Measurements from ENCODE around the gene LRRC57.

LRRC57 gene

DNA sequence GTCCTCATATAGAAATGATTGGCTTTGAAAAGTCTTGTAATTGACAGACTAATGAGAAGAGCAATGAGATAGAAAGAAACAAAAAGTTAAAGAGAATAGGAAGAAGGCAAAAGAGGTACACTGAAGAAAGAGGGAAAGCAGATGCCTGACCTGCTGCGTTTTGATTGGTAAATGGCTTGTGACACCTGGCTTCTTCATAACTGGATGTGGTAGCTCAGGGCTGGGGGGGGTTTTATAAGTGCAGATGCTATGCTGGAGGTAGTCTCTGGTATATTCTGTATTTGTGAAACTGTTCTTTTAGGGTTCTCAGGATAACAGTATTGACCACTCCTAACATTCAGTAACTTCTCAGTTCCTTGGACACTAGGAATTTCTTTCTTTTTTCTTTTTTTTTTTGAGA is 28.2 kb upstream of the LRRC57 start:
- peak overlapping the region in 1 of 2 donors; percentile 84 for H3K4me3 ChIP-seq (ENCODE audit: low read length in 2 of 2)
- no peak overlapping the region for H3K4me2 ChIP-seq (ENCODE audit: insufficient read depth, low read length, poor library complexity, severe bottlenecking)
- WGBS, 2 donors (ENCODE audit: extremely low coverage in 2 of 2, insufficient read length in 2 of 2, insufficient replicate concordance in 1 of 2) = no CpG with 5 or more reads among the region's 1 CpG

DNA sequence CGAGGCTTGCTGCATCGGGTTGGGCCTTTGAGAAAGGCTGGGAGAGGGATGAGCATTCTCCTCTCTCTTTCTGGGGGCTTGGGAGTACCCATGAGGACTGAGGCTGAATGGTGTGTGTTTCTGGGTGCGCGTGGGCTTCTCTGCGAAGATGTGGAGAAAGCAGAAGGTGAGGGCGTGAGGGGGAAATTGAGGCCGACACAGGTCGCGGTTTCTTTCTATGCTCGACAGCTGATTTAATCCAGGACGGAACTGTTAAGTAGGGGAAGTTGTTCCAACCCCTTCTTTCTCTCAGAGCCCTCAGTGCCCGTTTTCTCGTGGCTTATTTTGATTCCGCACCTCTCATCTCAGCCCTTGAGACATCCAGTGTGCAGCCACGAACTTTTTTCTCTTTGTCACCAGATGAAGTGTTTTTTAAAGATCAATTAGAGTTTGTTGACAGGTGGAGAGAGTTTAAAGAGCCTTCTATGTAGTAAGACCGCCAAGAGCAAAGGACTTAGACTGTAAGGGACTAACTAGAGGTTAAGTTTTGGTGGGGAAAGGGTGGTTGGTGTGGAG is 27.5 kb upstream of the LRRC57 start:
- no peaks in the 10 kb centered on the region for H3K36me3 ChIP-seq (replicated peaks in 1 of 2; ENCODE audit: control insufficient read depth in 2 of 2, insufficient read depth in 2 of 2, low read length in 2 of 2)
- WGBS, 2 donors (ENCODE audit: extremely low coverage in 2 of 2, insufficient read length in 2 of 2, insufficient replicate concordance in 1 of 2) = no CpG with 5 or more reads among the region's 16 CpGs
- peak overlapping the region; percentile 89 for H3K4me2 ChIP-seq (ENCODE audit: insufficient read depth, low read length, poor library complexity, severe bottlenecking)
- H2BK5ac ChIP-seq (ENCODE audit: low read length) = peak overlapping the region; percentile 95
- peak overlapping the region; percentile 98 for H2AFZ ChIP-seq (ENCODE audit: low read length)
- peaks cover 0 to 3% (median 0%) of the 10 kb centered on the region in 3 experiments for H3K27me3 ChIP-seq (ENCODE audit: control insufficient read depth in 3 of 3, insufficient read depth in 3 of 3, low read depth in 1 of 3, low read length in 3 of 3)
- peak overlapping the region; percentile 98 for H3K18ac ChIP-seq (ENCODE audit: low read length)
- peak overlapping the region; percentile 9 for H4K91ac ChIP-seq (ENCODE audit: low read depth, low read length, poor library complexity)
- H3K9me3 ChIP-seq (replicated peaks in 1 of 2; ENCODE audit: control insufficient read depth in 2 of 2, insufficient read depth in 1 of 2, low read depth in 1 of 2, low read length in 2 of 2) = peaks cover 0 to 5% of the 10 kb centered on the region in 2 donors
- H3K4me3 ChIP-seq (ENCODE audit: low read length in 2 of 2) = peak overlapping the region; percentile 84 to 94
- H2BK15ac ChIP-seq (ENCODE audit: low read length) = peak overlapping the region; percentile 75
- peaks cover 4 to 11% of the 10 kb centered on the region in 2 donors for H3K4me1 ChIP-seq (ENCODE audit: control insufficient read depth in 2 of 2, insufficient read depth in 1 of 2, low read depth in 1 of 2, low read length in 2 of 2)
- no peak overlapping the region for H3K4ac ChIP-seq (ENCODE audit: low read length)
- no peaks in the 10 kb centered on the region for H3K79me1 ChIP-seq (ENCODE audit: low read depth, low read length)
- H3K27ac ChIP-seq (replicated peaks; ENCODE audit: low read length) = no peak overlapping the region
- H3K14ac ChIP-seq (ENCODE audit: low read length) = no peak overlapping the region
- peak overlapping the region; percentile 75 for H2BK12ac ChIP-seq (ENCODE audit: low read length)
- H4K8ac ChIP-seq (ENCODE audit: low read depth, low read length) = no peak overlapping the region
- H3K9ac ChIP-seq (ENCODE audit: low read depth, low read length, poor library complexity) = peak overlapping the region; percentile 89
- no peak for DNase-seq (ENCODE audit: low spot score)
- H2BK120ac ChIP-seq (ENCODE audit: low read depth, low read length) = no peak overlapping the region
- H3K23ac ChIP-seq (ENCODE audit: low read depth, low read length, poor library complexity) = peak overlapping the region; percentile 96
- peak overlapping the region; percentile 28 for H2AK5ac ChIP-seq (ENCODE audit: low read depth, low read length)

More for the DNA sequence above, 28.2 kb upstream of the LRRC57 start:
- Histone ChIP-seq H3K4me1 (ENCODE audit: control insufficient read depth in 2 of 2, insufficient read depth in 1 of 2, low read depth in 1 of 2, low read length in 2 of 2) (peaks cover 4 to 16% of the 10 kb centered on the region in 2 donors), H2AK5ac (ENCODE audit: low read depth, low read length) (no peak overlapping the region), H3K27ac (replicated peaks; ENCODE audit: low read length) (no peak overlapping the region), H2BK120ac (ENCODE audit: low read depth, low read length) (no peak overlapping the region), H2BK5ac (ENCODE audit: low read length) (no peak overlapping the region), H2BK12ac (ENCODE audit: low read length) (no peak overlapping the region), H3K9me3 (replicated peaks in 1 of 2; ENCODE audit: control insufficient read depth in 2 of 2, insufficient read depth in 1 of 2, low read depth in 1 of 2, low read length in 2 of 2) (peaks cover 0 to 5% of the 10 kb centered on the region in 2 donors), H4K91ac (ENCODE audit: low read depth, low read length, poor library complexity) (no peak overlapping the region), H3K4ac (ENCODE audit: low read length) (no peak overlapping the region), H3K36me3 (replicated peaks in 1 of 2; ENCODE audit: control insufficient read depth in 2 of 2, insufficient read depth in 2 of 2, low read length in 2 of 2) (no peaks in the 10 kb centered on the region), H2BK15ac (ENCODE audit: low read length) (no peak overlapping the region), H2AFZ (ENCODE audit: low read length) (no peak overlapping the region), H3K18ac (ENCODE audit: low read length) (no peak overlapping the region), H3K79me1 (ENCODE audit: low read depth, low read length) (no peaks in the 10 kb centered on the region), H4K8ac (ENCODE audit: low read depth, low read length) (no peak overlapping the region), H3K27me3 (ENCODE audit: control insufficient read depth in 3 of 3, insufficient read depth in 3 of 3, low read depth in 1 of 3, low read length in 3 of 3) (peaks cover 0 to 4% (median 0%) of the 10 kb centered on the region in 3 experiments), H3K9ac (ENCODE audit: low read depth, low read length, poor library complexity) (no peak overlapping the region), H3K14ac (ENCODE audit: low read length) (no peak overlapping the region), H3K23ac (ENCODE audit: low read depth, low read length, poor library complexity) (no peak overlapping the region)
- no peak for DNase-seq (ENCODE audit: low spot score)

- H3K4ac ChIP-seq (ENCODE audit: low read length) = no peak within 1 kb of the TSS
- peak within 1 kb of the TSS; percentile 89 for H3K4me2 ChIP-seq (ENCODE audit: insufficient read depth, low read length, poor library complexity, severe bottlenecking)
- H2AFZ ChIP-seq (ENCODE audit: low read length) = peak within 1 kb of the TSS; percentile 98
- no peak within 1 kb of the TSS for H4K8ac ChIP-seq (ENCODE audit: low read depth, low read length)
- H2BK5ac ChIP-seq (ENCODE audit: low read length) = peak within 1 kb of the TSS; percentile 95
- H2BK120ac ChIP-seq (ENCODE audit: low read depth, low read length) = no peak within 1 kb of the TSS
- no peaks in the 10 kb centered on the region for H3K79me1 ChIP-seq (ENCODE audit: low read depth, low read length)
- H3K27ac ChIP-seq (replicated peaks; ENCODE audit: low read length) = no peak within 1 kb of the TSS
- peak within 1 kb of the TSS; percentile 96 for H3K23ac ChIP-seq (ENCODE audit: low read depth, low read length, poor library complexity)
- H4K91ac ChIP-seq (ENCODE audit: low read depth, low read length, poor library complexity) = peak within 1 kb of the TSS; percentile 9
- H3K36me3 ChIP-seq (replicated peaks in 1 of 2; ENCODE audit: control insufficient read depth in 2 of 2, insufficient read depth in 2 of 2, low read length in 2 of 2) = peaks cover 0 to under 1% of the 10 kb centered on the region in 2 donors
- DNase-seq (ENCODE audit: low spot score) = peak; percentile 98
- H3K18ac ChIP-seq (ENCODE audit: low read length) = peak within 1 kb of the TSS; percentile 98
- peak within 1 kb of the TSS; percentile 75 for H2BK12ac ChIP-seq (ENCODE audit: low read length)
- peak within 1 kb of the TSS; percentile 89 for H3K9ac ChIP-seq (ENCODE audit: low read depth, low read length, poor library complexity)
- no CpG with 5 or more reads among the region's 95 CpGs for WGBS, 2 donors (ENCODE audit: extremely low coverage in 2 of 2, insufficient read length in 2 of 2, insufficient replicate concordance in 1 of 2)
- peaks cover 4 to 9% of the 10 kb centered on the region in 2 donors for H3K4me1 ChIP-seq (ENCODE audit: control insufficient read depth in 2 of 2, insufficient read depth in 1 of 2, low read depth in 1 of 2, low read length in 2 of 2)
- peak within 1 kb of the TSS; percentile 84 to 94 for H3K4me3 ChIP-seq (ENCODE audit: low read length in 2 of 2)
- H3K9me3 ChIP-seq (replicated peaks in 1 of 2; ENCODE audit: control insufficient read depth in 2 of 2, insufficient read depth in 1 of 2, low read depth in 1 of 2, low read length in 2 of 2) = peaks cover 0 to 5% of the 10 kb centered on the region in 2 donors
- no peak within 1 kb of the TSS for H3K14ac ChIP-seq (ENCODE audit: low read length)
- no peaks in the 10 kb centered on the region for H3K27me3 ChIP-seq (ENCODE audit: control insufficient read depth in 3 of 3, insufficient read depth in 3 of 3, low read depth in 1 of 3, low read length in 3 of 3)
- peak within 1 kb of the TSS; percentile 28 for H2AK5ac ChIP-seq (ENCODE audit: low read depth, low read length)
- peak within 1 kb of the TSS; percentile 75 for H2BK15ac ChIP-seq (ENCODE audit: low read length)
These were observed 26.8 kb upstream of the LRRC57 start, which contains the start of gene STARD9 for GRCh38 chr15:42575188-42576039. Gene STARD9 (plus strand): TSS chr15:42575606. CDS start chr15:42575716, 110 bp downstream.

DNA sequence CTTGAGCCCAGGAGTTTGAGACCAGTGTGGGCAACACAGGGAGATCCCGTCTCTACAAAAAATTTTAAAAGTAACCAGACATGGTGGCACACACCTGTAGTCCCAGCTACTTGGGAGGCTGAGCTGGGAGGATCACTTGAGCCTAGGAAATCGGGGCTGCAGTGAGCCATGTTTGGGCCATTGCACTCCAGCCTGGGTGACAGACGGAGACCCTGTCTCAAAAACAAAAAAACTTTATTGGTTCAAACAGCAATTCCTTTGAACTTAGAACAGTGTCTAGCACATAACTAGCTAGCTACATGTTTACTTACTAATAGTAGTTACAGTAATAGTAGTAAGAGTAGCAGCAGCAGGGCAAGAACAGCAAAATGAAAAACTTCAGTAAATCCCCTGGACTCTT is 10.1 kb upstream of the LRRC57 start:
- H3K14ac ChIP-seq (ENCODE audit: low read length) = no peak overlapping the region
- DNase-seq (ENCODE audit: low spot score) = no peak
- peaks cover 5% of the 10 kb centered on the region for H3K79me1 ChIP-seq (ENCODE audit: low read depth, low read length)
- no peak overlapping the region for H3K23ac ChIP-seq (ENCODE audit: low read depth, low read length, poor library complexity)
- H3K4me2 ChIP-seq (ENCODE audit: insufficient read depth, low read length, poor library complexity, severe bottlenecking) = no peak overlapping the region
- no peak overlapping the region for H2BK12ac ChIP-seq (ENCODE audit: low read length)
- H3K9ac ChIP-seq (ENCODE audit: low read depth, low read length, poor library complexity) = no peak overlapping the region
- H3K9me3 ChIP-seq (replicated peaks in 1 of 2; ENCODE audit: control insufficient read depth in 2 of 2, insufficient read depth in 1 of 2, low read depth in 1 of 2, low read length in 2 of 2) = no peaks in the 10 kb centered on the region
- H2BK120ac ChIP-seq (ENCODE audit: low read depth, low read length) = no peak overlapping the region
- no CpG with 5 or more reads among the region's 3 CpGs for WGBS, 2 donors (ENCODE audit: extremely low coverage in 2 of 2, insufficient read length in 2 of 2, insufficient replicate concordance in 1 of 2)
- H3K4me3 ChIP-seq (ENCODE audit: low read length in 2 of 2) = no peak overlapping the region
- no peak overlapping the region for H2BK15ac ChIP-seq (ENCODE audit: low read length)
- no peak overlapping the region for H4K91ac ChIP-seq (ENCODE audit: low read depth, low read length, poor library complexity)
- H3K4ac ChIP-seq (ENCODE audit: low read length) = no peak overlapping the region
- H2AFZ ChIP-seq (ENCODE audit: low read length) = no peak overlapping the region
- peaks cover 2 to 64% of the 10 kb centered on the region in 2 donors for H3K36me3 ChIP-seq (replicated peaks in 1 of 2; ENCODE audit: control insufficient read depth in 2 of 2, insufficient read depth in 2 of 2, low read length in 2 of 2)
- H4K8ac ChIP-seq (ENCODE audit: low read depth, low read length) = no peak overlapping the region
- H3K27ac ChIP-seq (replicated peaks; ENCODE audit: low read length) = no peak overlapping the region
- no peaks in the 10 kb centered on the region for H3K4me1 ChIP-seq (ENCODE audit: control insufficient read depth in 2 of 2, insufficient read depth in 1 of 2, low read depth in 1 of 2, low read length in 2 of 2)
- H2AK5ac ChIP-seq (ENCODE audit: low read depth, low read length) = no peak overlapping the region
- no peak overlapping the region for H3K18ac ChIP-seq (ENCODE audit: low read length)
- H3K27me3 ChIP-seq (ENCODE audit: control insufficient read depth in 3 of 3, insufficient read depth in 3 of 3, low read depth in 1 of 3, low read length in 3 of 3) = no peaks in the 10 kb centered on the region
- no peak overlapping the region for H2BK5ac ChIP-seq (ENCODE audit: low read length)

Data from neuronal stem cell (in vitro differentiated cells).